Mesodermal cell (in vitro differentiated cells): Measurements from ENCODE around the gene SLC35G4.
"Not testable (repeated sequence)": the region's sequence is repeated elsewhere in the genome, so short reads cannot be mapped to it uniquely, and the experiment has no call there.

Source experiments
- H3K27ac ChIP-seq: 2 replicates; pipeline ENCODE4 v1.7.0; 2013; ENCODE audit warnings: mild to moderate bottlenecking, low read depth, low read length, moderate library complexity; ENCODE audit not compliant: severe bottlenecking
- H3K36me3 ChIP-seq: 2 replicates; pipeline ENCODE4 v1.7.1; 2013; ENCODE audit warnings: mild to moderate bottlenecking, low read length, moderate library complexity; ENCODE audit not compliant: control insufficient read depth, insufficient read depth
- H3K4me1 ChIP-seq: one replicate; pipeline ENCODE4 v1.7.1; 2013; ENCODE audit warnings: mild to moderate bottlenecking, low read length; ENCODE audit not compliant: insufficient read depth, control insufficient read depth, poor library complexity, severe bottlenecking
- H3K4me3 ChIP-seq: 2 replicates; pipeline ENCODE4 v1.7.0; 2013; ENCODE audit warnings: low read length, control low read depth, mild to moderate bottlenecking; ENCODE audit not compliant: insufficient read depth, poor library complexity, severe bottlenecking; ENCODE audit errors: extremely low read depth
- H3K9me3 ChIP-seq: 2 replicates; pipeline ENCODE4 v1.7.1; 2013; ENCODE audit warnings: mild to moderate bottlenecking, low read length, moderate library complexity; ENCODE audit not compliant: control insufficient read depth
- WGBS, 2 experiments: methylation state at CpG; one replicate each; pipeline ENCODE4 v1.1.5; 2013; ENCODE audit warnings: missing lambda C conversion rate in 2 of 2; ENCODE audit not compliant: insufficient coverage in 2 of 2; 5-methylcytosine and 5-hydroxymethylcytosine counted together

The SLC35G4 gene

GRCh38 chr18:11578799-11579198 lies 30.6 kb upstream of the SLC35G4 start:
- Histone ChIP-seq H3K27ac (no peak overlapping the region), H3K4me3 (no peak overlapping the region), H3K4me1 (peaks cover 12% of the 10 kb centered on the region), H3K9me3 (no peaks in the 10 kb centered on the region), H3K36me3 (no peaks in the 10 kb centered on the region)
- WGBS, 2 experiments, result 100% methylated on average over 1 of the region's 3 CpGs

- WGBS, 2 experiments, result 96 to 97% methylated on average over 6 to 9 of the region's 15 CpGs
- Histone ChIP-seq H3K27ac (no peak overlapping the region), H3K4me3 (no peak overlapping the region), H3K4me1 (peaks cover 12% of the 10 kb centered on the region), H3K9me3 (no peaks in the 10 kb centered on the region), H3K36me3 (no peaks in the 10 kb centered on the region)
These were observed 29.5 kb upstream of the SLC35G4 start for GRCh38 chr18:11579916-11580315.

- Histone ChIP-seq H3K4me3 (no peak overlapping the region), H3K36me3 (no peaks in the 10 kb centered on the region), H3K4me1 (peaks cover 12% of the 10 kb centered on the region), H3K9me3 (no peaks in the 10 kb centered on the region), H3K27ac (no peak overlapping the region)
- WGBS, 2 experiments, result 89 to 100% methylated on average over 1 to 2 of the region's 2 CpGs
These were observed 28.1 kb upstream of the SLC35G4 start for GRCh38 chr18:11581286-11581685.

GRCh38 chr18:11585596-11585995 lies 23.8 kb upstream of the SLC35G4 start:
- H3K36me3 ChIP-seq, result no peaks in the 10 kb centered on the region
- no peak overlapping the region for H3K4me3 ChIP-seq
- no peaks in the 10 kb centered on the region for H3K9me3 ChIP-seq
- H3K27ac ChIP-seq, result no peak overlapping the region
- H3K4me1 ChIP-seq, result no peaks in the 10 kb centered on the region
- 70 to 74% methylated on average over 6 to 7 of the region's 7 CpGs for WGBS, 2 experiments

GRCh38 chr18:11586896-11587295 lies 22.5 kb upstream of the SLC35G4 start:
- H3K27ac ChIP-seq, result no peak overlapping the region
- H3K36me3 ChIP-seq, result no peaks in the 10 kb centered on the region
- no peak overlapping the region for H3K4me3 ChIP-seq
- H3K9me3 ChIP-seq, result no peaks in the 10 kb centered on the region
- 81 to 100% methylated on average over 1 to 2 of the region's 3 CpGs for WGBS, 2 experiments
- no peaks in the 10 kb centered on the region for H3K4me1 ChIP-seq

GRCh38 chr18:11587432-11587831 lies 22.0 kb upstream of the SLC35G4 start:
- Histone ChIP-seq H3K9me3 (no peaks in the 10 kb centered on the region), H3K4me1 (no peaks in the 10 kb centered on the region), H3K27ac (no peak overlapping the region), H3K4me3 (no peak overlapping the region), H3K36me3 (no peaks in the 10 kb centered on the region)
- 79 to 100% methylated on average over 2 of the region's 2 CpGs for WGBS, 2 experiments

GRCh38 chr18:11587846-11588245 lies 21.6 kb upstream of the SLC35G4 start:
- 100% methylated on average over 2 of the region's 3 CpGs; no CpG with 5 or more reads in 1 of the 2 experiments for WGBS, 2 experiments
- H3K36me3 ChIP-seq, result no peaks in the 10 kb centered on the region

GRCh38 chr18:11591957-11592356 lies 17.4 kb upstream of the SLC35G4 start:
- Histone ChIP-seq H3K36me3 (no peaks in the 10 kb centered on the region), H3K27ac (no peak overlapping the region), H3K9me3 (no peaks in the 10 kb centered on the region), H3K4me1 (no peaks in the 10 kb centered on the region), H3K4me3 (no peak overlapping the region)
- WGBS, 2 experiments, result 76 to 84% methylated on average over 2 to 3 of the region's 3 CpGs

More at GRCh38 chr18:11587846-11588245, 21.6 kb upstream of the SLC35G4 start:
- H3K4me1 ChIP-seq, result no peaks in the 10 kb centered on the region
- no peak overlapping the region for H3K4me3 ChIP-seq
- no peak overlapping the region for H3K27ac ChIP-seq
- no peaks in the 10 kb centered on the region for H3K9me3 ChIP-seq

- no peak overlapping the region for H3K4me3 ChIP-seq
- no peak overlapping the region for H3K27ac ChIP-seq
- WGBS, 2 experiments, result 80% methylated on average over 1 of the region's 3 CpGs; no CpG with 5 or more reads in 1 of the 2 experiments
- no peaks in the 10 kb centered on the region for H3K36me3 ChIP-seq
- H3K9me3 ChIP-seq, result peaks cover 5% of the 10 kb centered on the region
- no peaks in the 10 kb centered on the region for H3K4me1 ChIP-seq
These were observed 9.1 kb upstream of the SLC35G4 start for GRCh38 chr18:11600321-11600720.

GRCh38 chr18:11607906-11608305 lies 1.5 kb upstream of the SLC35G4 start:
- H3K4me3 ChIP-seq, result no peak overlapping the region
- H3K9me3 ChIP-seq, result no peaks in the 10 kb centered on the region
- H3K27ac ChIP-seq, result no peak overlapping the region
- 0% methylated on average over 1 of the region's 2 CpGs for WGBS, 2 experiments
- H3K4me1 ChIP-seq, result no peaks in the 10 kb centered on the region
- no peaks in the 10 kb centered on the region for H3K36me3 ChIP-seq

- no CpG with 5 or more reads among the region's 19 CpGs for WGBS, 2 experiments
- not testable (repeated sequence) for H3K36me3 ChIP-seq
These were observed 778 bp upstream of the SLC35G4 start for GRCh38 chr18:11608618-11609017.

More at GRCh38 chr18:11608618-11609017, 778 bp upstream of the SLC35G4 start:
- H3K4me1 ChIP-seq, H3K27ac ChIP-seq, H3K9me3 ChIP-seq, H3K4me3 ChIP-seq: not testable (repeated sequence)
